Gastrocnemius medialis (tissue), 4 donors: ENCODE data around the gene CD52. TPM values are rescaled to one million over a fixed set of nuclear protein-coding genes. Genes with fewer than 3 reads are reported as not detected.

Experiments used
- ATAC-seq, 2 donors: fragments of 150-250 bp; one replicate each; pipeline ENCODE4 v1.9.1; 2016
- DNase-seq, 2 donors: peaks; one replicate each; pipeline ENCODE4 v3.0.0-alpha.2; 2019
- H3K27ac ChIP-seq, 4 donors: fragments of 200-600 bp; sonication (generic); 1 replicate in 1 of 4; 2 replicates in 3 of 4; pipeline ENCODE4 v1.5.1; 2016 to 2018; ENCODE audit warnings: mild to moderate bottlenecking in 2 of 4, moderate library complexity in 1 of 4
- H3K27me3 ChIP-seq, 3 donors: fragments of 200-600 bp; sonication (generic) in 2 of 3; 1 replicate in 1 of 3; 2 replicates in 2 of 3; pipeline versions ENCODE4 v1.5.1 to v1.6.0; 2016 to 2019; ENCODE audit warnings: mild to moderate bottlenecking in 1 of 3, moderate library complexity in 1 of 3
- H3K36me3 ChIP-seq, 2 donors: fragments of 200-600 bp; sonication (generic) in 1 of 2; one replicate each; pipeline ENCODE4 v1.5.1; 2017 to 2018
- H3K4me1 ChIP-seq, 2 donors: fragments of 200-600 bp; sonication (generic) in 1 of 2; one replicate each; pipeline ENCODE4 v1.5.1; 2016 to 2017; ENCODE audit warnings: mild to moderate bottlenecking in 2 of 2
- H3K4me3 ChIP-seq, 4 donors: fragments of 200-600 bp; sonication (generic) in 3 of 4; 1 replicate in 1 of 4; 2 replicates in 3 of 4; pipeline ENCODE4 v1.5.1; 2016 to 2019; ENCODE audit warnings: mild to moderate bottlenecking in 2 of 4
- H3K9me3 ChIP-seq, 3 donors: fragments of 200-600 bp; sonication (generic) in 2 of 3; 1 replicate in 1 of 3; 2 replicates in 2 of 3; pipeline ENCODE4 v1.5.1; 2016 to 2019
- POLR2A ChIP-seq, 2 donors: fragments of 450-650 bp; IDR thresholded peaks; one replicate each; pipeline ENCODE4 v1.6.1; 2017; ENCODE audit warnings: antibody characterized with exemption in 2 of 2, mild to moderate bottlenecking in 2 of 2, moderate library complexity in 2 of 2
- in situ Hi-C, 4 donors: fragments of 200-750 bp; cut with MboI; loops; one replicate each; pipeline versions ENCODE4 v1.15.0 to v1.8.0; 2017; ENCODE audit warnings: low sequenced_read_pairs in 4 of 4
- intact Hi-C: fragments of 100-400 bp; cut with DNase I; formaldehyde crosslinking; loops from one replicate; pipeline ENCODE4 v1.15.1; 2023; ENCODE audit warnings: low total_unique reads
- total RNA-seq, 4 donors: library from RNA; depleted of rRNA; stranded (reverse); fragments of >200 nt; gene quantifications; one replicate each; pipeline versions ENCODE4 v1.1.0 to v1.2.3, GENCODE V29; 2016
- TF ChIP-seq, protein P1 (sequence below), 5 experiments: fragments of 450-650 bp in 3 of 5; fragments of 200-600 bp in 2 of 5; sonication (generic) in 2 of 5; IDR thresholded peaks in 4 of 5; conservative IDR thresholded peaks in 1 of 5; 1 replicate in 4 of 5; 2 replicates in 1 of 5; pipeline ENCODE4 v1.5.1; 2016 to 2019; ENCODE audit warnings: antibody characterized with exemption in 5 of 5, mild to moderate bottlenecking in 3 of 5, moderate library complexity in 3 of 5

The CD52 gene
- total RNA-seq, 4 donors from 2014 or later: 1.4 to 2.8 TPM; not detected in 2

DNA sequence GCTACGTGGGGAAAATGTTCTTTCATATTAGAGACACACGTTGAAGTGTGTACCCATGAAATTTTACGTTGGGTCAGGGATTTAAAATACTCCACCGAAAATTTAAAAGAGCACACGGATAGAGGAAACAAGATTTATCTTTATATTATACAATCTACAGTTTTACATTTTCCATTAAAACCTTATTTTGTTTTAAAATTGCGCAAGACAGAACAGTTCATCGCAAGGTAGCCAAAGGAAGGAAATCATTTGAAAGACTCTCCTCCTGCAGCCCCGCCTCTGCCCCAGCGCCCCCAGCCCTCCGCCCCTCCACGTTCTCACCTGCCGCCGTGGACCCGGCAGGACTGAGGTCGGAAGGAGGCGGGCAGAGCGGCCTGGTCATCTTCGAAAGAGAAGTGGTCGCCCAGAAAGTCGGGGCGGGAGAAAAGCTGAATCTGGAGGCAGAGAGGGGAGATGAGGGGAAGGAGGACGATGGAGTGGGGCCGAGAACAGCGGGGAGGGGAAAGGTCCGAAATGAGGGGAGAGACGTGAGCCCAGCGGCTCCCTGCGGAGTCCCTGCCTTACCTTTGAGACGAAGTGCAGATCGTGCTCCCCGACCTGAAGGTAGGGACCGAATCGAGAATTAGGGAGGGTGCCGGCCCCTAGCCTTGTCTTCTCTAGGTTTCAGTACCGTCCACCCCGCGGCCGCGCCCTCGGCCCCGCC is 18.2 kb downstream of the CD52 start:
- no peaks in the 10 kb centered on the region for H3K9me3 ChIP-seq
- H3K4me3 ChIP-seq: peak overlapping the region; percentile 49 to 71 (median 51)
- intact Hi-C loops: no loop called here
- H3K27me3 ChIP-seq: peaks cover 20 to 30% (median 30%) of the 10 kb centered on the region in 3 donors
- TF ChIP-seq, protein P1, sequence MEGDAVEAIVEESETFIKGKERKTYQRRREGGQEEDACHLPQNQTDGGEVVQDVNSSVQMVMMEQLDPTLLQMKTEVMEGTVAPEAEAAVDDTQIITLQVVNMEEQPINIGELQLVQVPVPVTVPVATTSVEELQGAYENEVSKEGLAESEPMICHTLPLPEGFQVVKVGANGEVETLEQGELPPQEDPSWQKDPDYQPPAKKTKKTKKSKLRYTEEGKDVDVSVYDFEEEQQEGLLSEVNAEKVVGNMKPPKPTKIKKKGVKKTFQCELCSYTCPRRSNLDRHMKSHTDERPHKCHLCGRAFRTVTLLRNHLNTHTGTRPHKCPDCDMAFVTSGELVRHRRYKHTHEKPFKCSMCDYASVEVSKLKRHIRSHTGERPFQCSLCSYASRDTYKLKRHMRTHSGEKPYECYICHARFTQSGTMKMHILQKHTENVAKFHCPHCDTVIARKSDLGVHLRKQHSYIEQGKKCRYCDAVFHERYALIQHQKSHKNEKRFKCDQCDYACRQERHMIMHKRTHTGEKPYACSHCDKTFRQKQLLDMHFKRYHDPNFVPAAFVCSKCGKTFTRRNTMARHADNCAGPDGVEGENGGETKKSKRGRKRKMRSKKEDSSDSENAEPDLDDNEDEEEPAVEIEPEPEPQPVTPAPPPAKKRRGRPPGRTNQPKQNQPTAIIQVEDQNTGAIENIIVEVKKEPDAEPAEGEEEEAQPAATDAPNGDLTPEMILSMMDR (IDR thresholded peaks at IDR 0.05 in 4 of 5, conservative IDR thresholded peaks at IDR 0.05 in 1 of 5): no peak
- TF ChIP-seq POLR2A (IDR thresholded peaks at IDR 0.05): no peak
- in situ Hi-C loops: no loop called here
- peaks cover 8 to 11% of the 10 kb centered on the region in 2 donors for H3K4me1 ChIP-seq
- no peaks in the 10 kb centered on the region for H3K36me3 ChIP-seq
- ATAC-seq: peak; percentile 69 to 73
- no peak overlapping the region for H3K27ac ChIP-seq
- no peak for DNase-seq

DNA sequence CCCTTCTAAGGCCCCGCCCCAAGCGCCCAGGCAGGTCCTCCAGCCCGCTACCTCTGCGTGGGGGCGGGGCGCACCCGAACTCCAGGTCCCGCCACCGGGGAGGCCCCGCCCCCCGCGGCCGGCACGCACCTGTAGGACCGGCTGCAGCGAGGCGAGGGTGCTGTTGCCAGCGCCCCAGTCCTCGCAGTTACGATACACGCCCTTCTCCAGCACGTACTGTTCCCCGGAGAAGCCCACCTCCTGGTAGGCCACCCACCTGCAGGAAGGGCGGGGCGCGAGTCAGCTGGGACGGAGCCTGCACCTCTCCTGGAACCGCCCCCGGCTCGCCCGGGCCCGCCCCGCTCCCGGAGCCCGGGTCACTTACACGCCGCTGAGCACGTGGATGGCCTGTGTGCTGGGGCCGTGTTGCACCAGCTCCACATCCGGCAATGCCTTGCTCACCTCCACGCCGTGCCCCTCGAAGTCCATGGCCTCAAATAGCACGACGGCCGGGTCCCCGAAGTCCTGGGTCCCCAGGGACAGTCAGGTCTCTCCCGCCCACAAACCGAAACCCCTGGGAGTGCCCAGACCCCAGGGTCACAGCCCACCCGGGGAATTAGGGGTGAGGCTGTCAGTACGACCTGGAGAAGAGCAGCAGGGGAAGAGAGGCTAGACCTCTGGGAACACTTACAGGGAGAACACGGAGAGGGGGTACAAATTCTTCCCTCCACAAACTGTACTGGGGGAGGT is 18.9 kb downstream of the CD52 start:
- in situ Hi-C loops: no loop called here
- no peaks in the 10 kb centered on the region for H3K9me3 ChIP-seq
- TF ChIP-seq POLR2A (IDR thresholded peaks at IDR 0.05): no peak
- TF ChIP-seq, protein P1 (IDR thresholded peaks at IDR 0.05 in 4 of 5, conservative IDR thresholded peaks at IDR 0.05 in 1 of 5): no peak
- peak overlapping the region; percentile 49 to 71 (median 51) for H3K4me3 ChIP-seq
- intact Hi-C loops: no loop called here
- peaks cover 20 to 30% (median 30%) of the 10 kb centered on the region in 3 donors for H3K27me3 ChIP-seq
- peak; percentile 20 to 57 for DNase-seq
- H3K4me1 ChIP-seq: peaks cover 8 to 11% of the 10 kb centered on the region in 2 donors
- H3K27ac ChIP-seq: no peak overlapping the region
- peak; percentile 32 to 59 for ATAC-seq
- H3K36me3 ChIP-seq: no peaks in the 10 kb centered on the region

DNA sequence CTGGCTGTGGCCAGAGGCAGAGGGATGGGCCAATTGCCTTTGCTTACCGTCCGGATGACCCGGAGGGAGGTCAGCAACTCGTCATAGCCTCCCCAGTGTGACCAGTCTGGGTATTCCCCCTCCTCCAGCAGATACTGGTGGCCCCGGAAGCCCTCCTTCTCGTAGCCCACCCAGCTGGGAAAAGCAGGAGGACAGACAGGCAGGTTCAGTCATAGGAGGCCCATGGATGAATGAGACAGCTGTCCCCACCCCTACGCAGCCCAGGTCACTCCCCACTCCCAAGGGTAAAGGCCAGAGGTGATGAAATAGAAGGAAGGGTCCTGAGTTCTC is 19.4 kb downstream of the CD52 start:
- in situ Hi-C loops (no loop called here), intact Hi-C loops (no loop called here)
- Histone ChIP-seq H3K9me3 (no peaks in the 10 kb centered on the region), H3K27ac (no peak overlapping the region), H3K4me1 (peaks cover 8 to 11% of the 10 kb centered on the region in 2 donors), H3K4me3 (no peak overlapping the region), H3K27me3 (peaks cover 20 to 30% (median 30%) of the 10 kb centered on the region in 3 donors), H3K36me3 (no peaks in the 10 kb centered on the region)
- ATAC-seq: no peak
- no peak for TF ChIP-seq POLR2A (IDR thresholded peaks at IDR 0.05)
- TF ChIP-seq, protein P1 (IDR thresholded peaks at IDR 0.05 in 4 of 5, conservative IDR thresholded peaks at IDR 0.05 in 1 of 5): no peak
- no peak for DNase-seq

DNA sequence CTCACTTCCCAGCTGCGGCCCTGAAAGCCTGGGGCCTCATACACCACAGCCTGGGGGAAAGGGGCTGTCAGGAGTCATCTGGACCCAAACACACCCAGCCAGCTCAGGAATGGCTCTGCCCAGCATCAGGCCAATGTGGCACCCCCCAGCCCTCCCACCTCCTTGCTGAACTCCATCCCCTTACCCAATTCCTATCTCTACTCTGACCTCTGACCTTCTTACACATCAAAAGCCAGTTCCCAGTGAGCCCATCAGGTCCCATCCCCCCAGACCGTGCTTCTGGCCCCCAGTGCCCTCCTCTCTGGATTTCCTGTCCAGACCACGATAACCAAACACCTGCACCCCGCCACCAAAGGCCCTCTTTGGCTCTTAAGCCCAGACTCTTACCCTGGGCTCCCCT is 19.9 kb downstream of the CD52 start:
- intact Hi-C loops (no loop called here), in situ Hi-C loops (no loop called here)
- Histone ChIP-seq H3K4me1 (peaks cover 8 to 11% of the 10 kb centered on the region in 2 donors), H3K36me3 (no peaks in the 10 kb centered on the region), H3K4me3 (no peak overlapping the region), H3K27ac (no peak overlapping the region), H3K9me3 (no peaks in the 10 kb centered on the region), H3K27me3 (peaks cover 20 to 30% (median 30%) of the 10 kb centered on the region in 3 donors)
- no peak for DNase-seq
- TF ChIP-seq, protein P1 (IDR thresholded peaks at IDR 0.05 in 4 of 5, conservative IDR thresholded peaks at IDR 0.05 in 1 of 5): no peak
- no peak for TF ChIP-seq POLR2A (IDR thresholded peaks at IDR 0.05)
- ATAC-seq: no peak
